ENCODE measurements around the gene SPATS2L.

DNA sequence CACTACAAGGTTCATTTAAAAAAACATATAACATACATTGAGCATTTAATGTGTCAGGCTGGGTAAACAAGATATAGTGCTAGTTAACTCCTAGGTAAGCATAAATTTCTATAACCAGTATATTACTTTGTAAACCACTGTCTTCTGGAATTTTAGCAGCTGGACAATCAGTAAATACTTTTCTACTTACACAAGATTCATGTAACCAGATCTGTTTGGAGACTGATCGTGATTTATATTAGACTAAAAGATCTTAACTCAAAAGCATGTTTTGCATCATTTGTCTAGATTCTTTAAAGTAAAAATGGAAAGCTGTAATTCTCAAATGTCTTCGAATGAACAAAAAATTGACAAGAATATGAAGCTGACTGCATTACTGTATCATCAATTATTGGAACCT is 218.6 kb downstream of the SPATS2L start:
- TF ChIP-seq POLR2A (IDR thresholded peaks at IDR 0.05; ENCODE audit: low read depth, low read length) (no peak), TAF1 (IDR thresholded peaks at IDR 0.05; ENCODE audit: borderline replicate concordance, low read depth, low read length) (no peak)

All from GM12892 (cell line).